ENCODE results near the gene ADCY2. TPM values are rescaled to one million over a fixed set of nuclear protein-coding genes. Genes with fewer than 3 reads are reported as not detected.
A peak's percentile ranks its signal among the peaks of the same experiment; 100 is the strongest.

ADCY2 gene
- total RNA-seq, 8 experiments from 2014 or later, result 0.09 to 83.3 (median 8.9) TPM

DNA sequence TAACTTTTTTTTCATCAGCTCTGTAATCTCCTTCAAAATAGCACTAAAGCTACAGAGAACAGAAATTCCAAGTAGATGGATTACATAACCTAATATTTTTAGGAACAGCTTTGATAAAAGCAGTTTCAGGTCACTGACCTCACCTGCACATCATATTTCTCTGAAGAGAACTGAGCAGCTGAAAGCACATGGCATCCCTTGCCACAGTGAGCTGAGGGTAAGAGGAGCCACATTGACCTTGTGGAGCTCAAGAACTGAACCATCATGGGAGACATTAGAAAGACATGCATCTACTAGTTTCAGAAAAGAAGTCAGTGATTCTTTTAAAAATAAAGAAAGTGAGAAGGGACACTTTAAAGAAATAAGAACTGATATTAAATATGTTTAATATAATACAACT, 232.3 kb downstream of the ADCY2 start:
- in situ Hi-C loops (cut with MboI; ENCODE audit: low pct_unique_long_range_greater_than_20kb in 2 of 9, low sequenced_read_pairs in 9 of 9, unreplicated experiment in 9 of 9), result no loop called here
- Histone ChIP-seq H3K4me3 (no peak overlapping the region), H3K4me1 (replicated peaks in 1 of 2) (no peaks in the 10 kb centered on the region), H3K27ac (no peak overlapping the region)
- ATAC-seq (replicated peaks in 6 of 8), result no peak

DNA sequence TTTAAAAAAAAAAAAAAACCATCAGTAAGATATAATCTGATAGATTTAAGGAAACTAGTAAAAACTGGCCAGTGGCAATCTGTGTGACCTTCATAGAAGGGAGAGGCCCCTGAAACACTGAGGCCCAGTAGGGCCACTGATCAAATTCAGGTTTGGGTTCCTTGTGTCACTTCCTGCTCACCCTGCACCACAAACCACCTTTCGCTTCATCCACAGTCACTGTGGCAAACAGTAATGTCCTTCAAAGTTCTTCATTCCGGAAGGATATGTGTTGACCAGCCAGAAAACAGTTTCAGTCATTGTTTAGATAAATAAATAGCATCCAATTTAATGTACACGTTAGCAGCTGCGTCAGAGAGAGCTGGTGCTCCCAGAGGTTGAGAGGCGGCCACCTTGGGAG, 232.9 kb downstream of the ADCY2 start:
- H3K4me1 ChIP-seq (replicated peaks in 1 of 2), result no peaks in the 10 kb centered on the region
- ATAC-seq (replicated peaks in 6 of 8), result no peak
- H3K27ac ChIP-seq, result no peak overlapping the region
- H3K4me3 ChIP-seq, result no peak overlapping the region
- WGBS, 10 experiments, result 54 to 95% (median 87%) methylated on average over 1 to 5 of the region's 5 CpGs; no CpG with 5 or more reads in 1 of the 10 experiments
- in situ Hi-C loops (cut with MboI; ENCODE audit: low pct_unique_long_range_greater_than_20kb in 2 of 9, low sequenced_read_pairs in 9 of 9, unreplicated experiment in 9 of 9), result no loop called here

DNA sequence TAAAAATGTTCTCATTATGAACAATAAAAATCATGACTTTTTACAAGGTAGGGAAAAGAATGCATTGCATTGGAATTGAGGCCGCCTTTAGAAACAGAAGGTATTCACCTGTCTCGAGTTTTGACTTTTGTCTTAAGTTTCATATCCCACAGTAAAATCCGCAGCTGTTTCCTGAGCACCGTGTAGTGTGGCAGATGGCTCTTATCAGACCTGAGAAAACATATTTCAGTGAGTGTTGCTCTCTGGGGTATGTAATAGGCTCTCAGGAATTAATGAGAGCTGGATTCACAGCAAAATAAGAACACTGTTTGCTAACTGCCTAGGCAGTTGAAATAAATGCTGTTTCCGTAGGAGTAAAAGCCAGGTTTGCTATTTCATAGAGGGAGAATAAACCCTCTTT, 233.6 kb downstream of the ADCY2 start:
- 34 to 92% (median 76%) methylated on average over 1 to 5 of the region's 5 CpGs for WGBS, 10 experiments
- Histone ChIP-seq H3K4me3 (no peak overlapping the region), H3K4me1 (replicated peaks in 1 of 2) (no peaks in the 10 kb centered on the region), H3K27ac (no peak overlapping the region)
- peak in 1 of 8 experiments; percentile 27 for ATAC-seq (replicated peaks in 6 of 8)
- in situ Hi-C loops (cut with MboI; ENCODE audit: low pct_unique_long_range_greater_than_20kb in 2 of 9, low sequenced_read_pairs in 9 of 9, unreplicated experiment in 9 of 9), result no loop called here

DNA sequence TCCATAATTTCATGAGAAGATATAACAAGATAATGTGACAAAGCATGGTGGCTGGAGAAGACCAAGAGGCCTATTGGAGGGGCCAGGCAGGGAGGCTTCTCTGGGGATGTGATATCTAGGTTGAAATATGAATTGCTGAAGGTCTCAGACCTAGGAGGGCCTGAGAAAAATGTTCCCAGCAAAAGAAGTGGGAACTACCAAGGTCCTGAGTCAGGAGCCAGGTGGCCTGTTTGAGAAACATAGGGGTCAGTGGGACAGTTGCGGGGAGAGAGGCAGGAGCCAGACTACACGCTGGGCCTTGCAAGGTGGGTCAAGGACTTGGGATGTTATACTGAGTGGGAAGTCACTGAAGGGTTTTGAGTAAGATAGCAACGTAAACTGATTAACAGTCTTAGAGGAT, 238.9 kb downstream of the ADCY2 start:
- no peak for ATAC-seq (replicated peaks in 6 of 8)
- H3K27ac ChIP-seq, result no peak overlapping the region
- H3K4me3 ChIP-seq, result no peak overlapping the region
- H3K4me1 ChIP-seq (replicated peaks in 1 of 2), result no peaks in the 10 kb centered on the region
- WGBS, 10 experiments, result 17 to 92% (median 63%) methylated on average over 1 to 3 of the region's 3 CpGs; no CpG with 5 or more reads in 2 of the 10 experiments
- in situ Hi-C loops (cut with MboI; ENCODE audit: low pct_unique_long_range_greater_than_20kb in 2 of 9, low sequenced_read_pairs in 9 of 9, unreplicated experiment in 9 of 9), result no loop called here

DNA sequence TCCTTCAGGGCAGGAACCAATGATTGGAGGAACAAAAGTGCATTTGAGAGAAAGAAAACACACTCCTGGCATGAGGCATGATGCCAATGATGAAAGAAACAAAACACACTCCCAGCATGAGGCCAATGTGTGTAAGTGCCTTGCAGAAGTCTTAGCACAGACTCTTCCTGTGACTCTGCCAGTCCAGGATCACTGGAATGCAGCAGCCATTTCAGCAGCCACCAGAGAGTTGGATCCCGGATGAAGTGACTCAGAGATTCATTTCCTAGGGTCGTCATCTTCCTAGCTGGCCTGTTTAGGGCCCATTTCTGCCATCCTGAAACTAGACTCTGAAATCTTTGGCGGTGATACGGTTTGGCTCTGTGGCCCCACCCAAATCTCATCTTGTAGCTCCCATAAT, 242.5 kb downstream of the ADCY2 start:
- no peaks in the 10 kb centered on the region for H3K4me1 ChIP-seq (replicated peaks in 1 of 2)
- in situ Hi-C loops (cut with MboI; ENCODE audit: low pct_unique_long_range_greater_than_20kb in 2 of 9, low sequenced_read_pairs in 9 of 9, unreplicated experiment in 9 of 9), result no loop called here
- no peak overlapping the region for H3K27ac ChIP-seq
- H3K4me3 ChIP-seq, result no peak overlapping the region
- WGBS, 10 experiments, result 0 to 85% (median 62%) methylated on average over 1 to 3 of the region's 4 CpGs; no CpG with 5 or more reads in 4 of the 10 experiments
- peak in 1 of 8 experiments; percentile 29 for ATAC-seq (replicated peaks in 6 of 8)

DNA sequence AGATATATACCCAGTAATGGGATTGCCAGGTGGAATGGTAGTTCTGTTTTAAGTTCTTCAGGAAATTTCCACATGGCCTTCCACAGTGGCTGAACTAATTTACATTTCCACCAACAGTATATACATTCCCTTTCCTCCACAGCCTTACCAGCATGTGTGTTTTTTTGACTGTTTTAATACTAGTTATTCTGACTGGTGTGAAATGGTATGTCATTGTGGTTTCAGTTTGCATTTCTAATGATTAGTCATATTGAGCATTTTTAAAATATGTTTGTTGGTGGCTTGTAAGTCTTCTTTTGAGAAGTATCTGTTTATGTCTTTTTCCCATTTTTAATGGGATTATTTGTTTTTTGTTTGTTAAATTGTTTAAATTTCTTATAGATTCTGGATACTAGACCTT, 246.1 kb downstream of the ADCY2 start:
- Histone ChIP-seq H3K27ac (no peak overlapping the region), H3K4me3 (no peak overlapping the region), H3K4me1 (replicated peaks in 1 of 2) (no peaks in the 10 kb centered on the region)
- no peak for ATAC-seq (replicated peaks in 6 of 8)
- in situ Hi-C loops (cut with MboI; ENCODE audit: low pct_unique_long_range_greater_than_20kb in 2 of 9, low sequenced_read_pairs in 9 of 9, unreplicated experiment in 9 of 9), result no loop called here

DNA sequence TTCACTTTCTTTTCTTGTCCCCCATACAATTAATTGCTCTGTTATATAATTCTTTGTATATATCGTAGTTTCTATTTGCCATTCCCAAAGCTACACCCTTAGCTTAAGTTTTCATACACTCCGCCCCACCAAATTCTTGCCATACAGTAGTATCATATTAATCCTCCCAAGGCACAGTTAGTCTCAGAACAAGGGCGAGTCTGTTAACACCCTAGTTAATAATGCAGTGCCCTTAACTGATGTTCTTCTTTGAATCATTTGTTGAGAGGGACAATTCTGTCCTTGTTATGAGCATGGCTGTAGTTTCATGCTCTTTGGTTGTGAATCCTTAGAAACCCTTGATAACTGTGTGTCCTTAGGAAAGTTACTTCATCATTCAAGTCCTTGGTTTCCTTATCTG, 248.8 kb downstream of the ADCY2 start:
- WGBS, 10 experiments, result 39 to 94% (median 86%) methylated on average over 2 to 3 of the region's 3 CpGs; no CpG with 5 or more reads in 1 of the 10 experiments
- in situ Hi-C loops (cut with MboI; ENCODE audit: low pct_unique_long_range_greater_than_20kb in 2 of 9, low sequenced_read_pairs in 9 of 9, unreplicated experiment in 9 of 9), result no loop called here
- Histone ChIP-seq H3K4me1 (replicated peaks in 1 of 2) (peaks cover 0 to 5% of the 10 kb centered on the region in 2 donors), H3K4me3 (no peak overlapping the region), H3K27ac (no peak overlapping the region)
- no peak for ATAC-seq (replicated peaks in 6 of 8)

DNA sequence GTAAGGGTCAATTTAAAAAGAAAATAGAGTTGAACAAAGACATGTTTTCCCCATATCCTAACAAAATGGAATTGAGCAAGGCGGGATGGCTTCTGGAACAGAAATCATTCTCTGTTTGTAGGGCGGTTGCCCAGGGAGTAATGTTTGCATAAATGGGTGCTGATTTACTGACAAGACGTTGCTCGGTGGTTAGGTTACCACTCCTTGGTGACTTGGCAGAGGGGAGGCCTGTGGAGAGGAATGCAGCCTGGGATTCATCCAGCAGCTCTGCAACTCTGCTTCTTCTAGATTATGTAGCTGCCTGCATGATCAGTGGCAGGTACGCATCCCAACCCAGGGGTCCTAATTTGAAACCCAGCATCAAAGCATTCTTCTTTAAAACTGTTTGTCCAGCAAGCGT, 254.8 kb downstream of the ADCY2 start:
- WGBS, 10 experiments, result 40 to 100% (median 90%) methylated on average over 1 to 6 of the region's 6 CpGs; no CpG with 5 or more reads in 2 of the 10 experiments
- H3K4me1 ChIP-seq (replicated peaks in 1 of 2), result peaks cover 0 to 5% of the 10 kb centered on the region in 2 donors
- ATAC-seq (replicated peaks in 6 of 8), result peak in 4 of 8 experiments; percentile 25 to 89 (median 51)
- no peak overlapping the region for H3K27ac ChIP-seq
- no peak overlapping the region for H3K4me3 ChIP-seq
- in situ Hi-C loops (cut with MboI; ENCODE audit: low pct_unique_long_range_greater_than_20kb in 2 of 9, low sequenced_read_pairs in 9 of 9, unreplicated experiment in 9 of 9), result no loop called here

DNA sequence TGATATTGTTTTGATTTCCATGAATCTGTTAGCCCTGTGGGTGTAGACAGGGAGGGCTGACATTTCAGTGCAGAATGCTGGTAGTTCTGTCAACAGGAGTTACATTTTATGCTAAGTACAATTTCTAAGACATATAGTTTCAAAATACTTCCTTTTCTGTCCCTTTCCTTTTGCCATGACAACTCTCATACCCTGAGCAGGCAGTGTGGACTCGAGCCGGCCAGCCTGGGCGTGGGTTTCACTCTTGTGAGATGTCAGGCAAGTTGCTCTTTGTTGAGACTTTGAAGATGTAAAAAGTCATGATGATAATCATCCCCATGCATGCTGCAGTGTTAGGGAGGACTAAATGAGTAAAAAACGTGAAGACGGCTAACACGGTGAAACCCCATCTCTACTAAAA, 257.1 kb downstream of the ADCY2 start:
- WGBS, 10 experiments, result 22 to 94% (median 62%) methylated on average over 2 to 6 of the region's 6 CpGs; no CpG with 5 or more reads in 3 of the 10 experiments

DNA sequence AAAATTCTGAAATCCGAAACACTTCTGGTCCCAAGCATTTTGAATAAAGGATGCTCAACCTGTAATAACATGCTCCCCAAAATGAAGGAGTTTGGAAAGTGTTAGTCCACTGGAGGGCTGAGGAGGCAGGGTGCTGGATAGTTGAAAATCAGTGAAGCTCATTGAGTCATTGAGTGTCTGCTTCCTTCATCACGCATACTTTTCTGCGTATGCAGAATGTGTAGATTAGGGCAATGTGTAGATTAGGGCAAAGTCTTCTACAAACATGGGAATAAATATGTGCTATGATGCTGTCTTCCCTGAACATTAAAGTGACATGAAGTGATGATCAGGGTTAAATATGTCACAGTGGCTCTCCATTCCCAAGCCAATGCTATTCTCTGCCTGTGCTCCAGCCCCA, 261.2 kb downstream of the ADCY2 start:
- peak in 1 of 8 experiments; percentile 91 for ATAC-seq (replicated peaks in 6 of 8)
- Histone ChIP-seq H3K27ac (no peak overlapping the region), H3K4me3 (no peak overlapping the region), H3K4me1 (replicated peaks in 1 of 2) (peaks cover 3 to 4% of the 10 kb centered on the region in 2 donors)
- in situ Hi-C loops (cut with MboI; ENCODE audit: low pct_unique_long_range_greater_than_20kb in 2 of 9, low sequenced_read_pairs in 9 of 9, unreplicated experiment in 9 of 9), result no loop called here
- WGBS, 10 experiments, result 17 to 100% (median 54%) methylated on average over 1 to 3 of the region's 3 CpGs; no CpG with 5 or more reads in 5 of the 10 experiments

More for the DNA sequence above, 257.1 kb downstream of the ADCY2 start:
- peaks cover 0 to 5% of the 10 kb centered on the region in 2 donors for H3K4me1 ChIP-seq (replicated peaks in 1 of 2)
- H3K27ac ChIP-seq, result no peak overlapping the region
- in situ Hi-C loops (cut with MboI; ENCODE audit: low pct_unique_long_range_greater_than_20kb in 2 of 9, low sequenced_read_pairs in 9 of 9, unreplicated experiment in 9 of 9), result no loop called here
- no peak overlapping the region for H3K4me3 ChIP-seq
- ATAC-seq (replicated peaks in 6 of 8), result peak in 1 of 8 experiments; percentile 64

DNA sequence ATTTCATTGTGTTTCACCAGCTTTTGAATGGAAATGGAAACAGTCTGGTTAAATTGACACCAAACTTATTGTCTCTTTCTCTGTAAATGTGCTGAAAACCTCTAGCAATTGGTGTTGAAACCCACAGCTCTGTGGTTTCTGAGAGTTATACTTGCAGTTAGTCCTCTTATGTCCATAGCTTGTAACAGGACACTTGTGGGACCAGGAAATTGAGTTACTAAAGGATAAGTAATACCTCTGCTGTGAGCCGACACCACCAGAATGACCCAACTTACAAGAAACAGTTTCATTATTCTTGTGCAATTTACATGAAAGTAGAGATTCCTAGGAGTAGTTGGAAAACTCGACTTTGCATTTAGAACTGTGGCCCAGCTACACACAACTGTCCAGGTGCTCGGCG, 263.5 kb downstream of the ADCY2 start:
- Histone ChIP-seq H3K27ac (no peak overlapping the region), H3K4me3 (no peak overlapping the region), H3K4me1 (replicated peaks in 1 of 2) (peaks cover 3 to 4% of the 10 kb centered on the region in 2 donors)
- ATAC-seq (replicated peaks in 6 of 8), result no peak
- 0 to 100% (median 25%) methylated on average over 1 to 4 of the region's 4 CpGs; no CpG with 5 or more reads in 3 of the 10 experiments for WGBS, 10 experiments
- in situ Hi-C loops (cut with MboI; ENCODE audit: low pct_unique_long_range_greater_than_20kb in 2 of 9, low sequenced_read_pairs in 9 of 9, unreplicated experiment in 9 of 9), result no loop called here

DNA sequence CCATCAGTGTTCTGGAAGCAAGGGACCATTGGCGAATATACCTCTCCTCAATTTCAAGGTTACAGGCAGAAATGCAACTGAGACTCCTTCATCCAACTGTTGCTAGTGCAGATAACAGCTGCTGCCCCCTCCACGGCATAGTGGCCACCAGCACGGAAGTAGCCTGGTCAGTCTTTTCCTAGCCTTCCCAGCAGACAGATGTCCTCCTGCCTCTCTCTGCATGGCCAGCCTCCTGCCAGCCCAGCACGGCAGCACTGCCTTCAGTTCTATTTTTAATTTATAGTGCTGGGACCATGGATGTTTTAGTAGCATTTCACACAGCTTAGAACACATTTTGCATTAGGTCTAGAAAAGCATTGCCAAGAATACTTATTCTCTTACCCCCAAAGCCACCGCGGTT, 266.4 kb downstream of the ADCY2 start:
- in situ Hi-C loops (cut with MboI; ENCODE audit: low pct_unique_long_range_greater_than_20kb in 2 of 9, low sequenced_read_pairs in 9 of 9, unreplicated experiment in 9 of 9), result no loop called here

DNA sequence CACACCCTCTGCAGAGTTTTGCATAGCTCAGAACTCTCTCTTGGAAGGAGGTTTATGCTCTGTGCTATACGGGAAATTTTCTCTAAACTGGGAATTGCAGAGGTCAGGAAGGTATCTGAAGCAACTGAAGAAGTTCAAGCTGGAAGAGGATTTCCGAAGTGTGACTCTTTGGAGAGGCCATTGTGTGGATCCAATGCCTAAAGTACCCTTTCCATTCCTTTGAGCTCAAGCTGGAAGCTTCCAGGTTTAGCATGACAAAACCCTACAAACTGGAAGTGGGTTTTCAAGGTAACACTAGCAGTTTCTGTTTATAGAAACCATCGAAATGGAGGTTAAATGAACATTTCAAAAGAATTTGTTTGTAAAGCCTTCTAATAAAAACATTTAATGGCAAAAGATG, 267.9 kb downstream of the ADCY2 start:
- peaks cover 3 to 4% of the 10 kb centered on the region in 2 donors for H3K4me1 ChIP-seq (replicated peaks in 1 of 2)
- H3K27ac ChIP-seq, result no peak overlapping the region
- no peak overlapping the region for H3K4me3 ChIP-seq
- ATAC-seq (replicated peaks in 6 of 8), result no peak
- WGBS, 10 experiments, result 0 to 85% (median 36%) methylated on average over 1 to 3 of the region's 3 CpGs; no CpG with 5 or more reads in 2 of the 10 experiments
- in situ Hi-C loops (cut with MboI; ENCODE audit: low pct_unique_long_range_greater_than_20kb in 2 of 9, low sequenced_read_pairs in 9 of 9, unreplicated experiment in 9 of 9), result no loop called here

More for the DNA sequence above, 266.4 kb downstream of the ADCY2 start:
- WGBS, 10 experiments, result 17 to 100% (median 87%) methylated on average over 2 to 6 of the region's 6 CpGs; no CpG with 5 or more reads in 2 of the 10 experiments
- Histone ChIP-seq H3K4me1 (replicated peaks in 1 of 2) (peaks cover 3 to 4% of the 10 kb centered on the region in 2 donors), H3K4me3 (no peak overlapping the region), H3K27ac (no peak overlapping the region)
- ATAC-seq (replicated peaks in 6 of 8), result no peak

DNA sequence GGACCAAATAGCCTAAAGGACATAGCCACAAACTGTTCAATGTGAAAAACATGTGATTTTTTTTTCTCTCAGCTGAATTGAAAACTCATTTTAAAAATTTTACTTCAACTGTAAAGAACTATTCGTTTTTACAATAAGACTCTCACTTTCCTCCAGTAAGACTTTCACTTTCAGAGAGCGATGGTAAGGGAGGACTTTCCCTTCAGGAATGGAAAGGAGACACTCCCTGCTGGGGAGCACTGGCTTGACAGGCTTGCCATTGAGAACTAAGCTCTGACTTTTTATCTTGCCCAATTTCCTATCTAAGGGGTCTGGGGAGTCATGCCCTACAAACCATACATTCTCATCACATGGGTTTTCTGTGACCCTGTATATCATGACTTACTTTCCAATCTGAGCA, 268.3 kb downstream of the ADCY2 start:
- no peak overlapping the region for H3K27ac ChIP-seq
- in situ Hi-C loops (cut with MboI; ENCODE audit: low pct_unique_long_range_greater_than_20kb in 2 of 9, low sequenced_read_pairs in 9 of 9, unreplicated experiment in 9 of 9), result no loop called here
- peaks cover 3 to 4% of the 10 kb centered on the region in 2 donors for H3K4me1 ChIP-seq (replicated peaks in 1 of 2)
- ATAC-seq (replicated peaks in 6 of 8), result no peak
- WGBS, 10 experiments, result 17 to 83% (median 64%) methylated on average over 1 to 2 of the region's 2 CpGs; no CpG with 5 or more reads in 1 of the 10 experiments
- no peak overlapping the region for H3K4me3 ChIP-seq
